ENCODE results near the gene CFAP157.

The CFAP157 gene

DNA sequence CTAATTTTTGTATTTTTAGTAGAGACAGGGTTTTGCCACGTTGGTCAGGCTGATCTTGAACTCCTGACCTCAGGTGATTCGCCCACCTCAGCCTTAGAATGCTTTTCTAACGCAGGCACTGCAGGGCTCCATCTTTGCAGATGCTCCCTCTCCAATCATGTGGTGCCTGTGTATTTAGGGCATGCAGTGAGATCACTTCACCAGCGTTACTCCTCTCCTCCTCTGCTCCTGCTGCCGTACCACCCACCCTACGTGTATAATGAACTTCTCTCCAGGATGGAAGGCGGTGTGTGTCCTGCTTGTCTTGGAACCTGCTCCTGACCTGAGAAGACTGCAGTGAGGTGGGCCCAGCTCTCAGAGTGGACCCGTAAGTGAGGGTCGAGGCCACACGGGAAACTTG lies 13.6 kb upstream of the CFAP157 start:
- DNase-seq (ENCODE audit: low read depth), result no peak

DNA sequence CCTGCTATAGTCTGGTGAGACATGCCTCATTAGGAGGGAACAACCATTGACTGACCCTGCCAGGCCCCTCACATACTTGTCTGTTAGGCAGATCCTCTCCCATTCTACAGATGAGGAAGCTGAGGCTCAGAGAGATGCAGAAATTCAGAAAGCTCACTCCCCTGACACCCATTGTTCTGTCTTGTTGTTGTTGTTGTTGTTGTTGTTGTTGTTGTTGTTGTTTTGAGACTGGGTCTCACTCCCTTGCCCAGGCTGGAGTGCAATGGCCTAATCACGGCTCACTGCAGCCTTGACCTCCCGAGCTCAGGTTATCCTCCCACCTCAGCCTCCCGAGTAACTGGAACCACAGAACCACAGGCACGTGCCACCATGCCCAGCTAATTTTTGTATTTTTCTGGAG lies 13.1 kb upstream of the CFAP157 start:
- DNase-seq (ENCODE audit: low read depth), result no peak

DNA sequence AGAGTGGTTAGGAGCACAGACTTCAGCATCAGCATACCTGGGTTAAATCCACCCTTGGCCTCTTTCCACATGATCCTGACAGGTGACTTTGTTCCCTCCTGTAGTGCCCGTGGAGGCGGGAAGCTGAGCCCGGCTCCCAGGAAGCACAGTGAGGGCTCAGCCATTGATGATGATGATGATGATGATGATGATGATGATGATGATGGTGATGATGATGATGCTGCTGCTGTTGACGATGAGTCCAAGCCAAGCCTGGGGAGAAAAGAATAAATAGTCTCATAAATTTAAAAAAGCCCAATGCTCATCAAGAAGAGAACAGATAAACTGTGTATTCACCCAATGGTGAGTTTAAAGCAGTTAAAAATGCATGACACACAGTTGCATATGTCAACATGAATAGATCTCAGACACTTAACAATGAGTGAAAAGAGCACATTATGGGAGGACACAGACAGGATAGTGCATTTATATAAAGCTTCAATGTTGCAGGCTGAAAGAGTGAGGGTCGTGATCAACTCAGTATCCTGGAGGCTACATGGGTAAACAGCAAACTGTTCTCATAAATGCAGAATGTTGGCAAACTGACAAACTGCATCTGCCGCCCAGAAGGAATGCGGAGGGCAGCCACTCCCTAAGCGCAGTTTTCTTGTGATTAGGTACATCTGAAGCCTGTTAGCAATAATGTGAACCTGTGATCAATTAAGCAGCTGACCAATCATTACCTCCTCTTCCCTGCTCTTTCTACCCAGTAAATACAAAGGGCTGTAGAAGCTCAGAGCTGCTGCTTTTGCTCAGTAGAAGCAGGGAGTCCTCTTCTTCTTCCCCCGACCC lies 11.7 kb upstream of the CFAP157 start:
- no peak for DNase-seq (ENCODE audit: low read depth)

DNA sequence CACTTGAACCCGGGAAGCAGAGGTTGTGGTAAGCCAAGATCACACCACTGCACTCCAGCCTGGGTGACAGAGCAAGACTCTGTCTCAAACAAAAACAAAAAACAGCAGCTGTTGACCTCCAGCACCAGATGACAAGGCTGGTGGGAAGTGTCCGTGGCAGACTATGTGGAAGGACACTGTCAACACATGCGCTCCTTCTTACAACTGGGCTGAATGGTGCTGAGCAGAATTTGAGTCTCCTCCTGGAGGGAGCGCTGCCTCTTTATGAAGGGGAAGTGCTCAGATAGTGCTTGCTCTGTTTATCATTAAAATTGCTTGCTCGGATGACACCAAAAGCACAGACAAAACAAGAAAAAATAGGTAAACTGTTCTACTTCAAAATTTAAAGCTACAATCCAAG lies 9.2 kb upstream of the CFAP157 start:
- DNase-seq (ENCODE audit: low read depth), result no peak

DNA sequence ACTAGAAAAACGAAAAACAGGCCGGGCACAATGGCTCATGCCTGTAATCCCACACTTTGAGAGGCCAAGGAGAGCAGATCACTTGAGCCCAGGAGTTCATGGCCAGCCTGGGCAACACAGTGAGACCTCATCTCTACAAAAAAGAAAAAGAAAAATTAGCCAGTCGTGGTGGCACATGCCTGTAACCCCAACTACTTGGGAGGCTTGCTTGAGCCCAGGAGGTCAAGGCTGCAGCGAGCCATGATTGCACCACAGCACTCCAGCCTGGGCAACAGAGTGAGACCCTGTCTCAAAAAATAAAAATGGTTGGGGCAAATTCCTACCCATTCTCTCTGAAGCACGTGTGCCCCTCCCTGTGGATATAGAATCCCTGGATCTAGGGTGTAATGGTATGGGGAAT lies 8.4 kb upstream of the CFAP157 start:
- no peak for DNase-seq (ENCODE audit: low read depth)

DNA sequence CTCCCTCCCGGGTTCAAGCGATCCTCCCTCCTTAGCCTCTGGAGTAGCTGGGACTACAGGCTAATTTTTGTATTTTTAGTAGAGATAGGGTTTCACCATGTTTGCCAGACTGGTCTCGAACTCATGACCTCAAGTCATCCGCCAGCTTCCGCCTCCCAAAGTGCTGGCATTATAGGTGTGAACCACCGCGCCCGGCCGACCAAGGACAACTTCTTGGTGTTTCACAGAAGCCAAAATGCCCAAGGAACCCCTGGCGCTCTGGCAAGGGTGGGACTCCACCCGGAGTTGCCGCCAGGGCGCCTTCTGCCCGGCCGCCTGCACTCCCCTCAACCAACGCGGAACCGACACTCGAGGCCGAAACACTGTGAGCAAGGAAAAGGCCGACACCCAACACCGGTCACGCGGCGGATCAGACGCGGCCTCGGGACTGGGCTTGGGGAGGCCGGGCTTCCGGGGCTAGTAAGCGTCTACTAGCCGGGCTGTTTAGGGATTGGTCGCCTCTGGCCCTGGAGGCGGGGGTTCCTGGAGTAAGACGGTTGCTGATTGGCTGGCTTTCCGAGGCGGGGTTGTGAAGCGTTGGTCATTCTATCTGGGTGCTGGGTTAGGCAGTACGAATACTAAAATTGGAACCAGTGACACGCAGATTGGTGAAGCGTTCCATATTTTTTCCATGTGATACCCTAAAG lies 7.7 kb upstream of the CFAP157 start:
- peak; percentile 96 for DNase-seq (ENCODE audit: low read depth)

DNA sequence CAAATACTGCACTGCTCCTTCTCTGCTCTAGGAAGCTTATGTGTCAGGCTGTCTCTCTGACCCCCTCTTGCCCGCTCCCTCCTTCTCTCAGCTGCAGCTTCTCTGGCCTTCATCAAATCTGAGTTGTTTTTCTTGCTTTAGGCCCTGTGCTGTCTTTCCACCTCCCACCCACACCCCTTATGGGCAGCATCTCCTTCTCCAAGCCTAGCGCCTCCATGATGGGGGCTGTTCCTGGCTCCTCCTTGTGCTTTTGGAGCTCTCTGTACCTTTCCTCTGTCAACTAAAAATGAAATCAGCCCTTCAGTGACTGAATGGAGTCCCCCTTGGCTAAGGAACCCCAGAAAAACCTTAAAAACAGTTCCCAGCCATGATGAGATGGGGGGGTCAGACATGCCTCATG lies 6.6 kb upstream of the CFAP157 start:
- DNase-seq (ENCODE audit: low read depth), result no peak

DNA sequence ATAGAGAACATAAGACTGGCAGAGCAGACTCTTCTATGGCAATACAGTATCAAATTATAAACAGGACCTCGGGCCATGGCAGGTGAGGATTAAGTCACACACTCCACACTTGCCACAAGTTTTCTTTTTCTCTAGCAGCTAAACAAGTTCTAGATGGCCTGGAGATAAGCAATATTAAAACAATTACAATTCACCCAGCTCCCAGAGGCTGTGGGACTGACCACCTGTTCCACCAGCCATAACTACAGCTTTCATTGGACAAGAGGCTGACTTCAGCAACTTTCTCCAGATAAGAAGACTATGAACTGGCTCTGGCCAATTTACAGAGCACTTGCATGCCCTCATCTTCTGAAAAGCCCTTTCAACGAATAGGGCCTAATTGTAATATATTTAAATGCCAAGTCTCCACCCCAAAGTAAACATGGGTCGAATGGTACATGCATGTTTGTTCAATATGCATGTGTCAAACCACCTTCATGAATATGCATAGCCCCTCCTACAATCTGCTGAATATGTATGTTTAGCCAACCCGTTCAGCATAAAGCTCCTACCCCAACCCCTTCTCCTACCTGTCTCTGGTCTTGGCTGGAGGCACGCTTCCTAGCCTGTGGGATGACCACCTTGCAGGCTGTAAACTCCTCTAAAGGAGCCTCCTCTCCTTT lies 6.1 kb upstream of the CFAP157 start:
- DNase-seq (ENCODE audit: low read depth), result no peak

DNA sequence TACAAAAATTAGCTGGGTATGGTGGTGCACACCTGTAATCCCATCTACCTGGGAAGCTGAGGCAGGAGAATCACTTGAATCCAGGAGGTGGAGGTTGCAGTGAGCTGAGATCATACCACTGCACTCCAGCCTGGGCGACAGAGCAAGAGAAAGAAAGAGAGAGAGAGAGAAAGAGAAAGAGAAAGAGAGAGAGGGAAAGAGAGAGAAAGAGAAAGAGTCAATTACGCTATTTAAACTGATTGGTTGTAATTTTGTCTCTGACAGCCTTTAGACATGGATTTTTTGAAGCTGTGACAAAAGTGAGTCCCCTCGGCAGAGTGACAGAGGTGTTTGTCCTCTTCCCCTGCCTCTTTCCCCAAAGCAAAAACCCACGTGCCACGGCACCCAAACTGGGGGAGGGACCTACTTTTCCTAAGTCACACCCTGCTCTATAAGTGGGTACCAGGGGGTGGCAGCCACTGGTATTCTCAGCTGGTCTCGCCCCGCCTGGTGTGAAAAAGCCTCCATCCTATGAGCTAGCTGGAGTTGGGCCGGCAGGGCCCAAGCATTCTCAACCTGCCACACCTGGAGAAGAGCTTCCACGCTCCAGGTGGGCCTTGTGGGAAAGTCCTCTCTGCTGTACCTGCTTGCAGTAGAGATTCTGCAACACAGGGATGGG lies 3.4 kb upstream of the CFAP157 start:
- no peak for DNase-seq (ENCODE audit: low read depth)

DNA sequence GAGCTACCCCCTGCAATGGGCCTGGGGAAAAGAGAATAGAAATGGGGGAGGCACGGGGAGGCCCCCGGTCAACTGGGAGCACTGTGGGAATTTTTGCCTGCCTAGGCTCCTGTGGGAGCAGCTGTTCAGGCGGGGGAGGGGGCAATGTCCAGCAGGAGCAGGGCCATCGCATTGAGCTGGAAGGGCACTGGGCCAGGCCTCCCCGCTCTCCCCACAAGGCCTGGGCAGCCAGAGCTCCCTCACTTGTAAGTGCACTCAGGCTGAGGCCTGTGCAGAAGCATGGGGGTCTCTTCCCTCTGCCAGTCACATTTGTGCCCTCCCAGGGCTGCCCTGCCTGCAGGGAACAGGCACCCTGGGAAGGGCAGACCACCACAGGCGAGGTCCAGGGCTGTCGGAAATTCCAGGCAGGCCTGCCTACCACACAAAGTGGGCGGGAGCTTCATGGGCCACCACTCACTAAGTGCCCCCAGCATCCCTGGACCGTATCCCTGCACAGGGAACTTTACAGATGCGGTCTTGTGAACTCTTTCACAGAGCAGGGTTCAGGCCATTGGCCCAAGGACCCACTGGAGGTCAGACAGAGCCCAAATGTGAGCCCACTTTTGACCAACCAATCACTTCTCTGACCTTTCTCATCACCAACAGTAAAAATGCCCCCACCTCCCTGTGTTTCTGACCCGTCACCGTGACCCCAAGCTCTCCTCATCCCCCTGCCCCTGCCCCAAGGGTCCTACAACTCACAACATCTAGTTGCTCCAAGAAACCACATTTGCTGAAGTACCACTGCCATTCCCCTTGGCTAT lies 1.0 kb upstream of the CFAP157 start:
- DNase-seq (ENCODE audit: low read depth), result no peak

DNA sequence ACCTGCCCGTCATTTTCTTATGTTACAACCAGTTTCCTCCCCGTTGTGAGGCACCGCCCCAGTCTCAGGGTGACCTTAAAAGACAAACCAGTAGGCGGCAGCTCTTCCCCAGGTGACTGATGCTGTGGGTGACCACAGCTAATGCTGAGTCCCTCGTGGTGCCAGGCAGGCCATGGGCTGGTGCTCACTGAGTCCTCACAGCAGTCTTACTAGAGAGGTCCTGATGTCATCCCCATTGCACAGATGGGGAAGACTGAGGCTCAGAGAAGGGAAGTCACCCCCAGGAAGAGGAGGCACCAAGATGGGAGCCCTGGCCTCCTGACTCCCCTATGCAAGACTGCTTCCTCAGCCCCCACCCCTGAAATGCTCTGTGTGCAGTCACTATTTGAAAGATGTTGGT lies 978 bp downstream of the CFAP157 start:
- DNase-seq (ENCODE audit: low read depth), result no peak

DNA sequence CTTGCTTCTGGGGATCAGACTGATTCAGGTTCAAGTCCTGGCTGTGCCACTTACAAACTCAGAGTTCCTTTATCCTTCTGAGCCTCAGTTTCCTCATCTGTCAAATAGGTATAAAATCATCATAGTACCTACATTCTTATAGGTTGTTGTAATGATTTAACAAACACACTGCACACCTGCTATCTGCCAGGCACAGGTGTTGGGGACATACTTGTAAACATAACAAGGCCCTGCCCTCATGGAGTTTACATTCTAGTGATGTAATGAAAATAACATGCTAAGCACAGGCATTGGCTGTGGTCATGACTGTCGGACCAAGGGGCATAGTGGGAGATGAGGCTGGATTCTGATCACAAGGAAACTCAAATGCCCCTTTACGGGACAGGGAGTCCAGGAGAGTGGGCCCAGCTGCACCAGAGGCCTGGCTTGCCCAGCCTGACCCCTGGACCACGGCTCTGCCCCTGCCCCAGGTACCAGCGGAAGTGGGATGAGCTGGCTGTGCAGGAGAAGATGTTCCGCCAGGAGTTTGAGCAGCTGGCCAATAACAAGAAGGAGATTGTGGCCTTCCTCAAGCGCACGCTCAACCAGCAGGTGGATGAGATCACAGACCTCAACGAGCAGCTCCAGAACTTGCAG lies 2.3 kb downstream of the CFAP157 start:
- DNase-seq (ENCODE audit: low read depth), result no peak

DNA sequence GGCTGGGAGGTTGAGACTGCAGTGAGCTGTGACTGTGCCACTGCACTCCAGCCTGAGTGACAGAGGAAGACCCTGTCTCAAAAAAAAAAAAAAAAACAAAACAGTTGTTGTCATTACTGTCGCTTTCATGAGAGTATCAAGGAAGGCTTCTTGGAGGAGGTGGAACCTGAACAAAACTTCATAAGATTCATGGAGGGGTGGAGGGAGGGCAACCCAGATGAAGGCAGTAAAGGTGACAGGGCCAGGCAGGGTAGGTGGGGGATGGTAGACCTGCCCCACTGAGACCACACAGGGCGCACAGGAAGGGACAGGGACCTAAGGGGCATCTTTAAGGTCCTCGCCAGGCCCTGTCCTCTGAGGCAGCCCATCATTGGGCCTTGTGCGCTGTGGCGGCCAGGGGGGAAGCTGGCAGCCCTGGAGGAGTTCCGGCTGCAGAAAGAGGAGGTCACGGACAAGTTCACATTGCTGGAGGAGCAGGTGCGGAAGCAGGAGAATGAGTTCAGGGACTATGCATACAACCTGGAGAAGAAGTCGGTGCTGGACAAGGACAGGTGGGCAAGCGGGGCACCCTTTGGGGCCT lies 3.5 kb downstream of the CFAP157 start:
- DNase-seq (ENCODE audit: low read depth), result no peak

DNA sequence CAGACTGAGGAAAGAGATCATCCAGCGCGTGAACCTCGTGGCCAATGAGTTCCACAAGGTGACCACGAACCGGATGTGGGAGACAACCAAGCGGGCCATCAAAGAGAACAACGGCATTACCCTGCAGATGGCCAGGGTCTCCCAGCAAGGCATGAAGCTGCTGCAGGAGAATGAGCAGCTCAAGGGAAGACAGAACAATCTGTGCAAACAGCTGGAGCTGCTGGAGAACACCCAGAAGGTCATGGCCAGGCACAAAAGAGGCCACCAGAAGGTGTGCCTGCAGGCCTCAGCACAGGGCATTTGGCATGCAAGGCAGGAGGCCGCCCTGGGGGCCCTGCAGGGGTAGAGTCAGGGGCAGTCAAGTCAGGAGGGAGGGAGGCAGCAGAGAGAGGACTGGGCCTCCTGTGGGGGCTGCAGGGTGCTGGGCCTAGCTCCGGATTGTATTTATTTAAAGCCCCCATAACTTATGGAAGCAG lies 4.5 kb downstream of the CFAP157 start:
- no peak for DNase-seq (ENCODE audit: low read depth)

DNA sequence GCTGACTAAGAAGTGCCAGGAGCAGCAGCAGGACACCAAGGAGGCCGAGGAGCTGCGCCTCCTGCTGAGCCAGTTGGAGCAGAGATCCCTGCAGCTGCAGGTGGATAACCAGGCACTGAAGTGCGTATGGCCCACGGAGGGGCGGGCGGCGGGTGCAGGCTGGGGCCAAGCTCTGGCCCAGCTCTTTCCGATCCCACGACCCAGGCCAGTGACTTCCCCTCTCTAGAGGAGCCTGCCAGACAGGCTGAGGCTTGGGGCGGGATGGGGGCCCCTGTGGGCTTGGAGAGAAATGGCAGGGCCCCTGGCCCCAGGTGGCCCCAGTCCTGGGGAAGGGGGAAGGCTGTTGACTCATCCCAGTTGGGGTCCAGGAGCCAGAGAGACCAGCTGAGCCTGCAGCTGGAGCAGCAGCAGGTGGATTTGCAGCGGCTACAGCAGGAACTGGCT lies 5.1 kb downstream of the CFAP157 start:
- no peak for DNase-seq (ENCODE audit: low read depth)

DNA sequence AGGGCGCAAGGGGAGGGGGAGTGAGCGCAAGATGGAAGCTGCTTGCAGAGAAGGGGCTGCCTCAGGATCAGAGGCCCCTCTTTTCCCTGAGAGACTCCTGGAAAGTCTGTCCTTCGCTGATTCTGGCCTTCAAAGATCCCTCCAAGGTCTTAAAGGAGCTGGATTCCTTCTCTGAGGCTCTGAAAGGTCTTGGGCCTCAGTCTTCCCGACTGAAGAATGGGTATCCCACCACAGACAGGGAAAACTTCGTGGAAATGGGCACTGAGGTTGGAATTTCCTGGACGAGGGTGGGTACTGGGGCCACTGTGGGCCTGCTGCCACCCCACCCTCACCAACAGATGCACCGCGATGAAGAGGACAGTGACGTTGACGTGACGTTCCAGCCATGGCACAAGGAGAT lies 5.6 kb downstream of the CFAP157 start:
- no peak for DNase-seq (ENCODE audit: low read depth)

DNA sequence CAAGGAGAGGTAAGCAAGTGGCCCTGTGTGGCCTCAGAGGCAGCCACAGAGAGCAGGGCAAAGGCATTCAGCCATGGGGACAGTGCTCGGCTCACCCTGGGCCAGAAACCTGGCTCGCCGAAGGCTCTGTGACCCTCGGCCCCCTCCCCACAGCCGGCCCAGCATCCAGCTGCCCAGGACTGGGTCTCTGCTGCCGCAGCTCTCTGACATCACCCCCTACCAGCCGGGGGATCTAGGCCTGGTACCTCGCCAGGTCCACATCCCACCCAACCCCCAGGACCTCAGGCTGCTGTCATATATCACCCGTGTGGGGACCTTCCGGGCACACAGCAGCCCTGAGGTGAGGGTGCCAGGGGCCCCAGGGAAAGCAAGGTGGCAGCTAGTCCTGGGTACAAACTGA lies 6.1 kb downstream of the CFAP157 start:
- DNase-seq (ENCODE audit: low read depth), result no peak

DNA sequence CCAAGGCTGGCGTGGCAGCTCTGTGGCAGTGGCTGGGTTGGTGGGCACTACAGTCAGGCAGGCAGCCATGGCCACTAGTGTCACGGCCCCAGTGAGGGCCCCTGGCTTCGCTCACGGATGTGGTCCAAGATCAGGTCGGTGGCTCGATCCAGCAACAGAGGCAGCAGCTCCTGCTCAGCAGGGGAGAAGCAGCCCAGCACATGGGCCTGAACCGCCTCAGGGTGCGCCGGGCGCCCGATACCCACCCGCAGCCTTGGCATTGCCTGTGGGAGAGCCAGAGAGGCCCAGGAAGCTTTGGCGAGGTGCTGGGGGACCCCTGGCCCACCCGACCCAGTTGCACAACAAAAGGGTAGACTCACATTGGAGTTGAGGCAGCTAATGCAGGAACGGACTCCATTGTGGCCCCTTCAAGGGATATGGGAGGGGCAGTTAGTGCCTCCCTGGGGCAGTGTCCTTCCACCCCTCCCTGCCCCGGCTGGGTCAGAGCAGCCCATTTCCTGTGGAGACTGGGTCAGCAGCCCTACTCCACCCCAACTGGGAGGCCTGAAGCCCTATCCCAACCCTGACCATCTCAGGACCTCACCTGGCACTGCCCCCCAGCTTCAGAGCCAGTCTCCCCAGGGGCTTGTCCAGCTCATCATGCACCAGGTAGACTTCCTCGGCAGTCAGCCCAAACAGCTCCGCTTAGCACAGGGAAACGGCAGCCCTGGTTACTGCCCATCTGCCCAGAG lies 7.4 kb downstream of the CFAP157 start:
- no peak for DNase-seq (ENCODE audit: low read depth)

DNA sequence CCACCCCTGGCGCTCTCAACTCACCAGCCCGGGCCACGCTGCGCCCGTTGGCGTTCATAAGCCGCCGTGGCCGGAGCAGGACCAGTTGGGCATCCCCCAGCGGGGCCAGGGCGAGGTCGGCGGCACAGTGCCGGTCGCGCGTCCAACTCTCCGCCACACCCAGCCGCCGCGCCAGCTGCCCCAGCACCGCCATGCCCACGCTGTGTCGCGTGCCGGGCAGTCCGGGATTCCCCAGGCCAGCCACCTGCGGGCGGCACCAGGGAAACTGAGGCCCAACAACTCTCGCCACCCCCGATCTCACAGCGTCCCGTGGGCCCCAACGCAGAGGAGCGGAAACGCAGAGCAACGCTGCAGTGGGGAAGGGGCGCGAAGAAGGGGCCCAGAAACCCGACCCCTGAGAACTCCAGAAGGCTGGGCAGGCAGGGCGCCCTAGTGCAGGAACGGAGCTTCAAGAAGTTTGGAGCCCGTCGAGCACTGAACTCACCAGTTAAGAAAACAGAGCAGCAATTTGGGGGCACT lies 8.2 kb downstream of the CFAP157 start:
- no peak for DNase-seq (ENCODE audit: low read depth)
